ENCODE data around the gene LYST.

- TF ChIP-seq CTCF (IDR thresholded peaks at IDR 0.05) (no peak), POLR2AphosphoS5 (IDR thresholded peaks at IDR 0.05) (no peak)
Measured at GRCh38 chr1:235854347-235854746, 12.4 kb downstream of the LYST start.

Data from prostate gland (tissue), 2 donors.